ENCODE data around the gene TRABD2B.

DNA sequence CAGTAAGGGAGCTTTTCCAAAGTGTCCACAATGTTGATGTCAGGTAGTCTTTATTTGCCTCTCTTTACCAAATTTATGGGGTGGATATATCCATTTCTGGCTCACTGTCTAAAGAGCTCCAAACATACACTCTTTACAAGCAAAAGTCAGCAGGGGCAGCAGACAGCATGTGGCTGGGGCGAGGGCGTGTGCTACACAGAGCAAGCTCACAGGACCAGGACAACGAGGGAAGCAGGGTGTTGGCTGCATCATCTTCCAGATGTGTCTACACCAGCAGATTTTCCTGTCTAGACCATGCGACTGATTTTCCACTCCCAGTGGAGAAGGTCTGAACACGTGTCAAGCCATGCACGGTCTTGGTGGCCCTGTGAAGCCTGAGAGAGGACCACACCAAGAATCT, 123.8 kb downstream of the TRABD2B start:
- TF ChIP-seq POLR2A (IDR thresholded peaks at IDR 0.05): no peak
- TF ChIP-seq, protein P1, sequence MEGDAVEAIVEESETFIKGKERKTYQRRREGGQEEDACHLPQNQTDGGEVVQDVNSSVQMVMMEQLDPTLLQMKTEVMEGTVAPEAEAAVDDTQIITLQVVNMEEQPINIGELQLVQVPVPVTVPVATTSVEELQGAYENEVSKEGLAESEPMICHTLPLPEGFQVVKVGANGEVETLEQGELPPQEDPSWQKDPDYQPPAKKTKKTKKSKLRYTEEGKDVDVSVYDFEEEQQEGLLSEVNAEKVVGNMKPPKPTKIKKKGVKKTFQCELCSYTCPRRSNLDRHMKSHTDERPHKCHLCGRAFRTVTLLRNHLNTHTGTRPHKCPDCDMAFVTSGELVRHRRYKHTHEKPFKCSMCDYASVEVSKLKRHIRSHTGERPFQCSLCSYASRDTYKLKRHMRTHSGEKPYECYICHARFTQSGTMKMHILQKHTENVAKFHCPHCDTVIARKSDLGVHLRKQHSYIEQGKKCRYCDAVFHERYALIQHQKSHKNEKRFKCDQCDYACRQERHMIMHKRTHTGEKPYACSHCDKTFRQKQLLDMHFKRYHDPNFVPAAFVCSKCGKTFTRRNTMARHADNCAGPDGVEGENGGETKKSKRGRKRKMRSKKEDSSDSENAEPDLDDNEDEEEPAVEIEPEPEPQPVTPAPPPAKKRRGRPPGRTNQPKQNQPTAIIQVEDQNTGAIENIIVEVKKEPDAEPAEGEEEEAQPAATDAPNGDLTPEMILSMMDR (IDR thresholded peaks at IDR 0.05): no peak

Data from upper lobe of left lung (tissue), 4 donors.